C4-2B (cell line): ENCODE measurements around the gene SPATA3.

Source experiments
- ZFX ChIP-seq: fragments of 450-650 bp; IDR thresholded peaks from 2 replicates; pipeline ENCODE4 v1.6.1; 2017
- TF ChIP-seq, protein P1 (sequence below): fragments of 450-650 bp; conservative IDR thresholded peaks from 2 replicates; pipeline ENCODE4 v1.5.1; 2017; ENCODE audit warnings: mild to moderate bottlenecking

DNA sequence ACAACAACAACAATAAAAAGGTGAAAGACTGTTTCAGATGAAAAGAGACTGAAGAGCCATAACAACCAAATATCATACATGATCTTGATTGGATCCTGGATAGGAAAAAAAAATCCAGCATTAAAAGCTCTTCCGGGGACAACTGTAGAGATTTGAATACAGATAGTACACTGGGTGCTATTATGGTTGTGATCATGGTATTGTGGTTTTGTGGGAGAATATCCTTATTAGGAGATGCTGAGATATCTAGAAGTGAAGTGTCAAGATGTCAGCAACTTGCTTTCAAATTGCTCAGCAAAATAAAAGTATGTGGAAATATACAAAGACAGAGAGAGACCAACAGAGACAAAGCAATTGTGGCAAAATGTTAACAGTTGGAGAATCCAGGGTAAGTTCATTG, 15.5 kb upstream of the SPATA3 start:
- TF ChIP-seq, protein P1, sequence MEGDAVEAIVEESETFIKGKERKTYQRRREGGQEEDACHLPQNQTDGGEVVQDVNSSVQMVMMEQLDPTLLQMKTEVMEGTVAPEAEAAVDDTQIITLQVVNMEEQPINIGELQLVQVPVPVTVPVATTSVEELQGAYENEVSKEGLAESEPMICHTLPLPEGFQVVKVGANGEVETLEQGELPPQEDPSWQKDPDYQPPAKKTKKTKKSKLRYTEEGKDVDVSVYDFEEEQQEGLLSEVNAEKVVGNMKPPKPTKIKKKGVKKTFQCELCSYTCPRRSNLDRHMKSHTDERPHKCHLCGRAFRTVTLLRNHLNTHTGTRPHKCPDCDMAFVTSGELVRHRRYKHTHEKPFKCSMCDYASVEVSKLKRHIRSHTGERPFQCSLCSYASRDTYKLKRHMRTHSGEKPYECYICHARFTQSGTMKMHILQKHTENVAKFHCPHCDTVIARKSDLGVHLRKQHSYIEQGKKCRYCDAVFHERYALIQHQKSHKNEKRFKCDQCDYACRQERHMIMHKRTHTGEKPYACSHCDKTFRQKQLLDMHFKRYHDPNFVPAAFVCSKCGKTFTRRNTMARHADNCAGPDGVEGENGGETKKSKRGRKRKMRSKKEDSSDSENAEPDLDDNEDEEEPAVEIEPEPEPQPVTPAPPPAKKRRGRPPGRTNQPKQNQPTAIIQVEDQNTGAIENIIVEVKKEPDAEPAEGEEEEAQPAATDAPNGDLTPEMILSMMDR = no peak
- TF ChIP-seq ZFX = no peak
